ENCODE measurements around the gene AP3B1.
A peak's percentile ranks its signal among the peaks of the same experiment; 100 is the strongest.

The AP3B1 gene

GRCh38 chr5:78318337-78318736 lies 23.8 kb upstream of the AP3B1 start:
- H3K9me3 ChIP-seq (ENCODE audit: low read length): peaks cover 2% of the 10 kb centered on the region
- H3K4me1 ChIP-seq (ENCODE audit: insufficient read depth, low read length): no peaks in the 10 kb centered on the region
- H3K4me3 ChIP-seq (ENCODE audit: low read length): no peak overlapping the region
- no peaks in the 10 kb centered on the region for H3K27me3 ChIP-seq (ENCODE audit: insufficient read depth, low read length)
- no peak overlapping the region for H2AFZ ChIP-seq (ENCODE audit: low read depth, low read length)
- H3K36me3 ChIP-seq (ENCODE audit: insufficient read depth, low read length): no peaks in the 10 kb centered on the region

GRCh38 chr5:78317515-78317914 lies 23.0 kb upstream of the AP3B1 start:
- H3K4me3 ChIP-seq (ENCODE audit: low read length): no peak overlapping the region
- H3K36me3 ChIP-seq (ENCODE audit: insufficient read depth, low read length): no peaks in the 10 kb centered on the region
- no peaks in the 10 kb centered on the region for H3K4me1 ChIP-seq (ENCODE audit: insufficient read depth, low read length)
- H3K27me3 ChIP-seq (ENCODE audit: insufficient read depth, low read length): no peaks in the 10 kb centered on the region
- H3K9me3 ChIP-seq (ENCODE audit: low read length): peaks cover 2% of the 10 kb centered on the region
- H2AFZ ChIP-seq (ENCODE audit: low read depth, low read length): no peak overlapping the region

GRCh38 chr5:78308703-78309102 lies 14.2 kb upstream of the AP3B1 start:
- Histone ChIP-seq H2AFZ (ENCODE audit: low read depth, low read length) (no peak overlapping the region), H3K27me3 (ENCODE audit: insufficient read depth, low read length) (no peaks in the 10 kb centered on the region), H3K4me3 (ENCODE audit: low read length) (no peak overlapping the region), H3K9me3 (ENCODE audit: low read length) (peaks cover 2% of the 10 kb centered on the region), H3K4me1 (ENCODE audit: insufficient read depth, low read length) (no peaks in the 10 kb centered on the region), H3K36me3 (ENCODE audit: insufficient read depth, low read length) (no peaks in the 10 kb centered on the region)

GRCh38 chr5:78300464-78301045 lies 6.1 kb upstream of the AP3B1 start:
- H3K36me3 ChIP-seq (ENCODE audit: insufficient read depth, low read length): no peaks in the 10 kb centered on the region
- H3K27me3 ChIP-seq (ENCODE audit: insufficient read depth, low read length): no peaks in the 10 kb centered on the region
- no peaks in the 10 kb centered on the region for H3K4me1 ChIP-seq (ENCODE audit: insufficient read depth, low read length)
- no peak overlapping the region for H3K4me3 ChIP-seq (ENCODE audit: low read length)
- no peaks in the 10 kb centered on the region for H3K9me3 ChIP-seq (ENCODE audit: low read length)
- H2AFZ ChIP-seq (ENCODE audit: low read depth, low read length): no peak overlapping the region

GRCh38 chr5:78295035-78295961 lies 800 bp upstream of the AP3B1 start:
- H3K4me3 ChIP-seq (ENCODE audit: low read length): peak overlapping the region; percentile 80
- H3K36me3 ChIP-seq (ENCODE audit: insufficient read depth, low read length): peaks cover 5% of the 10 kb centered on the region
- H3K4me1 ChIP-seq (ENCODE audit: insufficient read depth, low read length): peaks cover 10% of the 10 kb centered on the region
- H3K9me3 ChIP-seq (ENCODE audit: low read length): no peaks in the 10 kb centered on the region
- peak overlapping the region; percentile 99 for H2AFZ ChIP-seq (ENCODE audit: low read depth, low read length)
- H3K27me3 ChIP-seq (ENCODE audit: insufficient read depth, low read length): no peaks in the 10 kb centered on the region

GRCh38 chr5:78293851-78294247 lies 649 bp downstream of the AP3B1 start:
- Histone ChIP-seq H3K27me3 (ENCODE audit: insufficient read depth, low read length) (no peaks in the 10 kb centered on the region), H3K36me3 (ENCODE audit: insufficient read depth, low read length) (peaks cover 5% of the 10 kb centered on the region), H3K4me1 (ENCODE audit: insufficient read depth, low read length) (peaks cover 13% of the 10 kb centered on the region), H3K9me3 (ENCODE audit: low read length) (no peaks in the 10 kb centered on the region), H3K4me3 (ENCODE audit: low read length) (peak overlapping the region; percentile 80), H2AFZ (ENCODE audit: low read depth, low read length) (peak overlapping the region; percentile 99)

- peaks cover 13% of the 10 kb centered on the region for H3K4me1 ChIP-seq (ENCODE audit: insufficient read depth, low read length)
- no peaks in the 10 kb centered on the region for H3K27me3 ChIP-seq (ENCODE audit: insufficient read depth, low read length)
- H3K4me3 ChIP-seq (ENCODE audit: low read length): no peak overlapping the region
- peaks cover 5% of the 10 kb centered on the region for H3K36me3 ChIP-seq (ENCODE audit: insufficient read depth, low read length)
- no peaks in the 10 kb centered on the region for H3K9me3 ChIP-seq (ENCODE audit: low read length)
- H2AFZ ChIP-seq (ENCODE audit: low read depth, low read length): no peak overlapping the region
Observed at GRCh38 chr5:78291687-78292086, 2.8 kb downstream of the AP3B1 start.

- Histone ChIP-seq H3K4me3 (ENCODE audit: low read length) (no peak overlapping the region), H3K9me3 (ENCODE audit: low read length) (peaks cover 2% of the 10 kb centered on the region), H3K27me3 (ENCODE audit: insufficient read depth, low read length) (no peaks in the 10 kb centered on the region), H3K36me3 (ENCODE audit: insufficient read depth, low read length) (peaks cover 5% of the 10 kb centered on the region), H3K4me1 (ENCODE audit: insufficient read depth, low read length) (peaks cover 13% of the 10 kb centered on the region), H2AFZ (ENCODE audit: low read depth, low read length) (no peak overlapping the region)
Observed at GRCh38 chr5:78289911-78290310, 4.6 kb downstream of the AP3B1 start.

GRCh38 chr5:78288246-78288645 lies 6.3 kb downstream of the AP3B1 start:
- Histone ChIP-seq H3K36me3 (ENCODE audit: insufficient read depth, low read length) (peaks cover 5% of the 10 kb centered on the region), H3K27me3 (ENCODE audit: insufficient read depth, low read length) (no peaks in the 10 kb centered on the region), H3K4me3 (ENCODE audit: low read length) (no peak overlapping the region), H3K4me1 (ENCODE audit: insufficient read depth, low read length) (peaks cover 12% of the 10 kb centered on the region), H2AFZ (ENCODE audit: low read depth, low read length) (no peak overlapping the region), H3K9me3 (ENCODE audit: low read length) (peaks cover 2% of the 10 kb centered on the region)

- Histone ChIP-seq H3K4me1 (ENCODE audit: insufficient read depth, low read length) (peaks cover 10% of the 10 kb centered on the region), H3K27me3 (ENCODE audit: insufficient read depth, low read length) (no peaks in the 10 kb centered on the region), H2AFZ (ENCODE audit: low read depth, low read length) (no peak overlapping the region), H3K9me3 (ENCODE audit: low read length) (peaks cover 2% of the 10 kb centered on the region), H3K36me3 (ENCODE audit: insufficient read depth, low read length) (peaks cover 5% of the 10 kb centered on the region), H3K4me3 (ENCODE audit: low read length) (no peak overlapping the region)
Observed at GRCh38 chr5:78287833-78288232, 6.7 kb downstream of the AP3B1 start.

- peaks cover 2% of the 10 kb centered on the region for H3K9me3 ChIP-seq (ENCODE audit: low read length)
- no peak overlapping the region for H2AFZ ChIP-seq (ENCODE audit: low read depth, low read length)
- no peak overlapping the region for H3K4me3 ChIP-seq (ENCODE audit: low read length)
- H3K27me3 ChIP-seq (ENCODE audit: insufficient read depth, low read length): no peaks in the 10 kb centered on the region
- H3K36me3 ChIP-seq (ENCODE audit: insufficient read depth, low read length): peaks cover 1% of the 10 kb centered on the region
- peaks cover 6% of the 10 kb centered on the region for H3K4me1 ChIP-seq (ENCODE audit: insufficient read depth, low read length)
Observed at GRCh38 chr5:78287169-78287568, 7.3 kb downstream of the AP3B1 start.

GRCh38 chr5:78286290-78286689 lies 8.2 kb downstream of the AP3B1 start:
- Histone ChIP-seq H3K27me3 (ENCODE audit: insufficient read depth, low read length) (no peaks in the 10 kb centered on the region), H3K9me3 (ENCODE audit: low read length) (peaks cover 4% of the 10 kb centered on the region), H2AFZ (ENCODE audit: low read depth, low read length) (no peak overlapping the region), H3K4me3 (ENCODE audit: low read length) (no peak overlapping the region), H3K4me1 (ENCODE audit: insufficient read depth, low read length) (peaks cover 6% of the 10 kb centered on the region), H3K36me3 (ENCODE audit: insufficient read depth, low read length) (no peaks in the 10 kb centered on the region)

- Histone ChIP-seq H3K4me3 (ENCODE audit: low read length) (no peak overlapping the region), H2AFZ (ENCODE audit: low read depth, low read length) (no peak overlapping the region), H3K36me3 (ENCODE audit: insufficient read depth, low read length) (no peaks in the 10 kb centered on the region), H3K4me1 (ENCODE audit: insufficient read depth, low read length) (no peaks in the 10 kb centered on the region), H3K9me3 (ENCODE audit: low read length) (peaks cover 4% of the 10 kb centered on the region), H3K27me3 (ENCODE audit: insufficient read depth, low read length) (no peaks in the 10 kb centered on the region)
Observed at GRCh38 chr5:78283802-78284201, 10.7 kb downstream of the AP3B1 start.

Measured in neuron (in vitro differentiated cells).